GM23338 (cell line): ENCODE data around the gene RCSD1. TPM values are rescaled to one million over a fixed set of nuclear protein-coding genes. Genes with fewer than 3 reads are reported as not detected.

ENCODE experiments used
- ATAC-seq: fragments of 200-7000 bp; cut with Tn5 transposase; 3 replicates; pipeline ENCODE4 v1.9.1; 2020
- DNase-seq: peaks from one replicate; pipeline ENCODE4 v3.0.0-alpha.2; 2015; ENCODE audit warnings: low spot score
- H2AFZ ChIP-seq: fragments of 200-600 bp; sonication (generic); 2 replicates; pipeline ENCODE4 v1.8.0; 2016; ENCODE audit warnings: antibody characterized with exemption, mild to moderate bottlenecking, moderate library complexity
- H3F3A ChIP-seq: fragments of 200-600 bp; sonication (generic); replicated peaks from 2 replicates; pipeline ENCODE4 v1.8.0; 2017; ENCODE audit warnings: antibody characterized with exemption, mixed run types, low read depth
- H3K27ac ChIP-seq: fragments of 200-600 bp; sonication (generic); 2 replicates; pipeline ENCODE4 v1.6.1; 2016; ENCODE audit warnings: low read depth
- H3K27me3 ChIP-seq: fragments of 200-600 bp; sonication (generic); 2 replicates; pipeline ENCODE4 v1.8.0; 2016; ENCODE audit warnings: mild to moderate bottlenecking, mixed run types, moderate library complexity; ENCODE audit not compliant: insufficient read depth
- H3K36me3 ChIP-seq: fragments of 200-600 bp; sonication (generic); 2 replicates; pipeline ENCODE4 v1.8.0; 2016; ENCODE audit warnings: mild to moderate bottlenecking; ENCODE audit not compliant: insufficient read depth
- H3K4me1 ChIP-seq: fragments of 200-600 bp; sonication (generic); 2 replicates; pipeline ENCODE4 v1.8.0; 2016; ENCODE audit warnings: mild to moderate bottlenecking, moderate library complexity; ENCODE audit not compliant: insufficient read depth
- H3K4me2 ChIP-seq: fragments of 200-600 bp; sonication (generic); 2 replicates; pipeline ENCODE4 v1.7.1; 2017; ENCODE audit warnings: mixed run types
- H3K4me3 ChIP-seq: fragments of 200-600 bp; sonication (generic); 2 replicates; pipeline ENCODE4 v1.6.1; 2016; ENCODE audit warnings: mixed run types
- H3K79me2 ChIP-seq: fragments of 200-600 bp; sonication (generic); replicated peaks from 2 replicates; pipeline ENCODE4 v1.8.0; 2017; ENCODE audit warnings: mild to moderate bottlenecking; ENCODE audit not compliant: insufficient read depth
- H3K9me2 ChIP-seq: fragments of 200-600 bp; sonication (generic); 2 replicates; pipeline ENCODE4 v1.8.0; 2017; ENCODE audit not compliant: insufficient read depth
- H4K20me1 ChIP-seq: fragments of 200-600 bp; sonication (generic); replicated peaks from 2 replicates; pipeline ENCODE4 v1.8.0; 2017; ENCODE audit warnings: mild to moderate bottlenecking; ENCODE audit not compliant: insufficient read depth
- H3K27ac Mint-ChIP-seq: 2 replicates; pipeline ENCODE4 v1.8.0; 2020; ENCODE audit warnings: inconsistent platforms, mild to moderate bottlenecking, moderate library complexity, mixed read lengths
- H3K27me3 Mint-ChIP-seq: 3 replicates; pipeline ENCODE4 v1.8.0; 2022; ENCODE audit warnings: low read depth, mild to moderate bottlenecking, moderate library complexity, mixed read lengths, inconsistent platforms; ENCODE audit not compliant: insufficient read depth, poor library complexity
- H3K36me3 Mint-ChIP-seq: 3 replicates; pipeline ENCODE4 v1.8.0; 2021; ENCODE audit warnings: low read depth, mild to moderate bottlenecking, inconsistent platforms, moderate library complexity, mixed read lengths
- H3K4me1 Mint-ChIP-seq: 3 replicates; pipeline ENCODE4 v1.8.0; 2020; ENCODE audit warnings: mild to moderate bottlenecking, inconsistent platforms, mixed read lengths
- H3K4me3 Mint-ChIP-seq: 3 replicates; pipeline ENCODE4 v1.8.0; 2021; ENCODE audit warnings: moderate library complexity, mild to moderate bottlenecking, inconsistent platforms, mixed read lengths
- H3K9me3 Mint-ChIP-seq: 3 replicates; pipeline ENCODE4 v1.8.0; 2020; ENCODE audit warnings: moderate library complexity, mild to moderate bottlenecking, inconsistent platforms, mixed read lengths
- CREB1 ChIP-seq: fragments of 250-450 bp; sonication (Bioruptor Pico); IDR thresholded peaks from 2 replicates; pipeline ENCODE4 v1.5.0; 2020; ENCODE audit warnings: low read depth, mild to moderate bottlenecking, moderate library complexity
- EZH2 ChIP-seq: fragments of 200-600 bp; sonication (generic); IDR thresholded peaks from one replicate; pipeline ENCODE4 v1.8.0; 2017; ENCODE audit warnings: antibody characterized with exemption, mild to moderate bottlenecking, low read depth; ENCODE audit not compliant: unreplicated experiment
- JUNB ChIP-seq: IDR thresholded peaks from one replicate; pipeline ENCODE4 v1.6.1; 2016; ENCODE audit warnings: antibody characterized with exemption; ENCODE audit not compliant: unreplicated experiment
- POLR2AphosphoS5 ChIP-seq: IDR thresholded peaks from 2 replicates; pipeline ENCODE4 v1.6.1; 2016; ENCODE audit warnings: antibody characterized with exemption, low read depth
- ZNF331 ChIP-seq: fragments of 250-450 bp; sonication (Bioruptor Pico); IDR thresholded peaks from 2 replicates; pipeline ENCODE4 v1.5.0; 2020; ENCODE audit warnings: low read depth, mild to moderate bottlenecking, moderate library complexity
- polyA plus RNA-seq: library from polyadenylated mRNA; unstranded; fragments of >200 nt; fragmentation: Nextera tagmentation; extraction: Ambion mirVana; gene quantifications from 2 replicates; pipeline ENCODE4 v1.2.1, GENCODE V29; 2016
- total RNA-seq: library from RNA; depleted of rRNA; stranded (reverse); fragments of >200 nt; shearing (Covaris generic); gene quantifications from 2 replicates; pipeline ENCODE4 v1.2.3, GENCODE V29; 2014
- TF ChIP-seq, protein P1 (sequence below), 2 experiments: fragments of 200-600 bp in 1 of 2; sonication (generic) in 1 of 2; conservative IDR thresholded peaks; 2 replicates each; pipeline versions ENCODE4 v1.5.1 to v1.6.1; 2016 to 2017; ENCODE audit warnings: antibody characterized with exemption in 2 of 2, low read depth in 2 of 2, mild to moderate bottlenecking in 2 of 2, moderate library complexity in 1 of 2
- TF ChIP-seq, protein P2 (sequence below): IDR thresholded peaks from one replicate; pipeline ENCODE4 v1.6.1; 2018; ENCODE audit warnings: antibody characterized with exemption; ENCODE audit not compliant: unreplicated experiment
- TF ChIP-seq, protein P3 (sequence below): IDR thresholded peaks from 2 replicates; pipeline ENCODE4 v1.6.1; 2016; ENCODE audit warnings: antibody characterized with exemption
- TF ChIP-seq, protein P4 (sequence below): fragments of 250-450 bp; sonication (Bioruptor Pico); IDR thresholded peaks from 2 replicates; pipeline ENCODE4 v1.5.0; 2020; ENCODE audit warnings: mild to moderate bottlenecking, moderate library complexity

RCSD1 gene
- total and polyA plus RNA-seq, 2 experiments from 2014 or later = 0.18 to 0.73 TPM

DNA sequence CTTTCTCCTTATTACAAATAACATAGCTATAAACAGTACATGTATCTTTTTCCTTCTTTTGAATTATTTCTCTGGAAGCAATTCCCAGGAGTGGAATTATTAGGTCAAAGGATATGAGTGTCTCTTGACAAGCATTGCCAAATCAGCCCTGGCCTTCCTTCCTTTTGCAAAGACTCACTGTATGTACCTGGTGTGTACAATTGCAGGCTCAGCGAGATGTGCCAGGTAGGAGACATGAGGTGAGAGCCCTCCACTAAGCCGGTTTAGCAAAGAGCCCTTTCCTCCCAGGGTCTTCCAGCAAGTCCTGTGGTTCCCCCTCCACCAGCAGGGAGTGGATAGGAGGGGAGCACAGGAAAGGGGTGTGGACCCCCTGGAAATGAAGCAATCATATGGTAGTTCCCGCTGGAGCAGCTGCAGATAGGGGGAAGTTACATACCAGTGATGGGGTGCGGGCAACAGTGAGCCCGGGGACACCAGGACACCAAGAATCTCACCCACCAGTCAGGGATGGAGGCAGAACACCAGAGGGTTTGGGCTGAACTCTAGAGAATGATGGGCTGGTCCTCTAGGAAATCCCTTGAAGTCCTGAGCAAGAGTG, 18.3 kb downstream of the RCSD1 start:
- Mint-ChIP-seq H3K27ac (no peak overlapping the region), H3K4me1 (peaks cover 15% of the 10 kb centered on the region)
- no peak for ATAC-seq

More for the DNA sequence above, 18.3 kb downstream of the RCSD1 start:
- H2AFZ ChIP-seq = no peak overlapping the region
- H4K20me1 ChIP-seq = no peaks in the 10 kb centered on the region
- H3K36me3 ChIP-seq = no peaks in the 10 kb centered on the region
- no peaks in the 10 kb centered on the region for H3K27me3 ChIP-seq
- no peaks in the 10 kb centered on the region for H3K4me1 ChIP-seq
- H3K79me2 ChIP-seq = no peaks in the 10 kb centered on the region
- TF ChIP-seq, protein P1, sequence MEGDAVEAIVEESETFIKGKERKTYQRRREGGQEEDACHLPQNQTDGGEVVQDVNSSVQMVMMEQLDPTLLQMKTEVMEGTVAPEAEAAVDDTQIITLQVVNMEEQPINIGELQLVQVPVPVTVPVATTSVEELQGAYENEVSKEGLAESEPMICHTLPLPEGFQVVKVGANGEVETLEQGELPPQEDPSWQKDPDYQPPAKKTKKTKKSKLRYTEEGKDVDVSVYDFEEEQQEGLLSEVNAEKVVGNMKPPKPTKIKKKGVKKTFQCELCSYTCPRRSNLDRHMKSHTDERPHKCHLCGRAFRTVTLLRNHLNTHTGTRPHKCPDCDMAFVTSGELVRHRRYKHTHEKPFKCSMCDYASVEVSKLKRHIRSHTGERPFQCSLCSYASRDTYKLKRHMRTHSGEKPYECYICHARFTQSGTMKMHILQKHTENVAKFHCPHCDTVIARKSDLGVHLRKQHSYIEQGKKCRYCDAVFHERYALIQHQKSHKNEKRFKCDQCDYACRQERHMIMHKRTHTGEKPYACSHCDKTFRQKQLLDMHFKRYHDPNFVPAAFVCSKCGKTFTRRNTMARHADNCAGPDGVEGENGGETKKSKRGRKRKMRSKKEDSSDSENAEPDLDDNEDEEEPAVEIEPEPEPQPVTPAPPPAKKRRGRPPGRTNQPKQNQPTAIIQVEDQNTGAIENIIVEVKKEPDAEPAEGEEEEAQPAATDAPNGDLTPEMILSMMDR (conservative IDR thresholded peaks at IDR 0.05; ENCODE audit: low read depth in 2 of 2) = no peak
- TF ChIP-seq EZH2 (no peak), POLR2AphosphoS5 (no peak), ZNF331 (CRISPR knock-in tag) (no peak), JUNB (no peak), CREB1 (no peak)
- TF ChIP-seq, protein P2, sequence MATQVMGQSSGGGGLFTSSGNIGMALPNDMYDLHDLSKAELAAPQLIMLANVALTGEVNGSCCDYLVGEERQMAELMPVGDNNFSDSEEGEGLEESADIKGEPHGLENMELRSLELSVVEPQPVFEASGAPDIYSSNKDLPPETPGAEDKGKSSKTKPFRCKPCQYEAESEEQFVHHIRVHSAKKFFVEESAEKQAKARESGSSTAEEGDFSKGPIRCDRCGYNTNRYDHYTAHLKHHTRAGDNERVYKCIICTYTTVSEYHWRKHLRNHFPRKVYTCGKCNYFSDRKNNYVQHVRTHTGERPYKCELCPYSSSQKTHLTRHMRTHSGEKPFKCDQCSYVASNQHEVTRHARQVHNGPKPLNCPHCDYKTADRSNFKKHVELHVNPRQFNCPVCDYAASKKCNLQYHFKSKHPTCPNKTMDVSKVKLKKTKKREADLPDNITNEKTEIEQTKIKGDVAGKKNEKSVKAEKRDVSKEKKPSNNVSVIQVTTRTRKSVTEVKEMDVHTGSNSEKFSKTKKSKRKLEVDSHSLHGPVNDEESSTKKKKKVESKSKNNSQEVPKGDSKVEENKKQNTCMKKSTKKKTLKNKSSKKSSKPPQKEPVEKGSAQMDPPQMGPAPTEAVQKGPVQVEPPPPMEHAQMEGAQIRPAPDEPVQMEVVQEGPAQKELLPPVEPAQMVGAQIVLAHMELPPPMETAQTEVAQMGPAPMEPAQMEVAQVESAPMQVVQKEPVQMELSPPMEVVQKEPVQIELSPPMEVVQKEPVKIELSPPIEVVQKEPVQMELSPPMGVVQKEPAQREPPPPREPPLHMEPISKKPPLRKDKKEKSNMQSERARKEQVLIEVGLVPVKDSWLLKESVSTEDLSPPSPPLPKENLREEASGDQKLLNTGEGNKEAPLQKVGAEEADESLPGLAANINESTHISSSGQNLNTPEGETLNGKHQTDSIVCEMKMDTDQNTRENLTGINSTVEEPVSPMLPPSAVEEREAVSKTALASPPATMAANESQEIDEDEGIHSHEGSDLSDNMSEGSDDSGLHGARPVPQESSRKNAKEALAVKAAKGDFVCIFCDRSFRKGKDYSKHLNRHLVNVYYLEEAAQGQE = no peak
- TF ChIP-seq, protein P3, sequence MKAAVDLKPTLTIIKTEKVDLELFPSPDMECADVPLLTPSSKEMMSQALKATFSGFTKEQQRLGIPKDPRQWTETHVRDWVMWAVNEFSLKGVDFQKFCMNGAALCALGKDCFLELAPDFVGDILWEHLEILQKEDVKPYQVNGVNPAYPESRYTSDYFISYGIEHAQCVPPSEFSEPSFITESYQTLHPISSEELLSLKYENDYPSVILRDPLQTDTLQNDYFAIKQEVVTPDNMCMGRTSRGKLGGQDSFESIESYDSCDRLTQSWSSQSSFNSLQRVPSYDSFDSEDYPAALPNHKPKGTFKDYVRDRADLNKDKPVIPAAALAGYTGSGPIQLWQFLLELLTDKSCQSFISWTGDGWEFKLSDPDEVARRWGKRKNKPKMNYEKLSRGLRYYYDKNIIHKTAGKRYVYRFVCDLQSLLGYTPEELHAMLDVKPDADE = no peak
- TF ChIP-seq, protein P4, sequence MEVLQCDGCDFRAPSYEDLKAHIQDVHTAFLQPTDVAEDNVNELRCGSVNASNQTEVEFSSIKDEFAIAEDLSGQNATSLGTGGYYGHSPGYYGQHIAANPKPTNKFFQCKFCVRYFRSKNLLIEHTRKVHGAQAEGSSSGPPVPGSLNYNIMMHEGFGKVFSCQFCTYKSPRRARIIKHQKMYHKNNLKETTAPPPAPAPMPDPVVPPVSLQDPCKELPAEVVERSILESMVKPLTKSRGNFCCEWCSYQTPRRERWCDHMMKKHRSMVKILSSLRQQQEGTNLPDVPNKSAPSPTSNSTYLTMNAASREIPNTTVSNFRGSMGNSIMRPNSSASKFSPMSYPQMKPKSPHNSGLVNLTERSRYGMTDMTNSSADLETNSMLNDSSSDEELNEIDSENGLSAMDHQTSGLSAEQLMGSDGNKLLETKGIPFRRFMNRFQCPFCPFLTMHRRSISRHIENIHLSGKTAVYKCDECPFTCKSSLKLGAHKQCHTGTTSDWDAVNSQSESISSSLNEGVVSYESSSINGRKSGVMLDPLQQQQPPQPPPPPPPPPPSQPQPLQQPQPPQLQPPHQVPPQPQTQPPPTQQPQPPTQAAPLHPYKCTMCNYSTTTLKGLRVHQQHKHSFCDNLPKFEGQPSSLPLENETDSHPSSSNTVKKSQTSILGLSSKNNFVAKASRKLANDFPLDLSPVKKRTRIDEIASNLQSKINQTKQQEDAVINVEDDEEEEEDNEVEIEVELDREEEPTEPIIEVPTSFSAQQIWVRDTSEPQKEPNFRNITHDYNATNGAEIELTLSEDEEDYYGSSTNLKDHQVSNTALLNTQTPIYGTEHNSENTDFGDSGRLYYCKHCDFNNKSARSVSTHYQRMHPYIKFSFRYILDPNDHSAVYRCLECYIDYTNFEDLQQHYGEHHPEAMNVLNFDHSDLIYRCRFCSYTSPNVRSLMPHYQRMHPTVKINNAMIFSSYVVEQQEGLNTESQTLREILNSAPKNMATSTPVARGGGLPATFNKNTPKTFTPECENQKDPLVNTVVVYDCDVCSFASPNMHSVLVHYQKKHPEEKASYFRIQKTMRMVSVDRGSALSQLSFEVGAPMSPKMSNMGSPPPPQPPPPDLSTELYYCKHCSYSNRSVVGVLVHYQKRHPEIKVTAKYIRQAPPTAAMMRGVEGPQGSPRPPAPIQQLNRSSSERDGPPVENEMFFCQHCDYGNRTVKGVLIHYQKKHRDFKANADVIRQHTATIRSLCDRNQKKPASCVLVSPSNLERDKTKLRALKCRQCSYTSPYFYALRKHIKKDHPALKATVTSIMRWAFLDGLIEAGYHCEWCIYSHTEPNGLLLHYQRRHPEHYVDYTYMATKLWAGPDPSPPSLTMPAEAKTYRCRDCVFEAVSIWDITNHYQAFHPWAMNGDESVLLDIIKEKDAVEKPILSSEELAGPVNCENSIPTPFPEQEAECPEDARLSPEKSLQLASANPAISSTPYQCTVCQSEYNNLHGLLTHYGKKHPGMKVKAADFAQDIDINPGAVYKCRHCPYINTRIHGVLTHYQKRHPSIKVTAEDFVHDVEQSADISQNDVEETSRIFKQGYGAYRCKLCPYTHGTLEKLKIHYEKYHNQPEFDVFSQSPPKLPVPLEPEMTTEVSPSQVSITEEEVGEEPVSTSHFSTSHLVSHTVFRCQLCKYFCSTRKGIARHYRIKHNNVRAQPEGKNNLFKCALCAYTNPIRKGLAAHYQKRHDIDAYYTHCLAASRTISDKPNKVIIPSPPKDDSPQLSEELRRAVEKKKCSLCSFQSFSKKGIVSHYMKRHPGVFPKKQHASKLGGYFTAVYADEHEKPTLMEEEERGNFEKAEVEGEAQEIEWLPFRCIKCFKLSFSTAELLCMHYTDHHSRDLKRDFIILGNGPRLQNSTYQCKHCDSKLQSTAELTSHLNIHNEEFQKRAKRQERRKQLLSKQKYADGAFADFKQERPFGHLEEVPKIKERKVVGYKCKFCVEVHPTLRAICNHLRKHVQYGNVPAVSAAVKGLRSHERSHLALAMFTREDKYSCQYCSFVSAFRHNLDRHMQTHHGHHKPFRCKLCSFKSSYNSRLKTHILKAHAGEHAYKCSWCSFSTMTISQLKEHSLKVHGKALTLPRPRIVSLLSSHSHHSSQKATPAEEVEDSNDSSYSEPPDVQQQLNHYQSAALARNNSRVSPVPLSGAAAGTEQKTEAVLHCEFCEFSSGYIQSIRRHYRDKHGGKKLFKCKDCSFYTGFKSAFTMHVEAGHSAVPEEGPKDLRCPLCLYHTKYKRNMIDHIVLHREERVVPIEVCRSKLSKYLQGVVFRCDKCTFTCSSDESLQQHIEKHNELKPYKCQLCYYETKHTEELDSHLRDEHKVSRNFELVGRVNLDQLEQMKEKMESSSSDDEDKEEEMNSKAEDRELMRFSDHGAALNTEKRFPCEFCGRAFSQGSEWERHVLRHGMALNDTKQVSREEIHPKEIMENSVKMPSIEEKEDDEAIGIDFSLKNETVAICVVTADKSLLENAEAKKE (CRISPR knock-in tag) = no peak
- peaks cover 3% of the 10 kb centered on the region; the same call in 1 of the 2 replicates for H3K9me2 ChIP-seq
- no peaks in the 10 kb centered on the region for H3F3A ChIP-seq
- DNase-seq = no peak
- no peak overlapping the region for H3K4me3 Mint-ChIP-seq
- no peaks in the 10 kb centered on the region for H3K9me3 Mint-ChIP-seq
- H3K4me2 ChIP-seq = no peak overlapping the region
- H3K4me3 ChIP-seq = no peak overlapping the region
- H3K36me3 Mint-ChIP-seq = no peaks in the 10 kb centered on the region
- no peak overlapping the region for H3K27ac ChIP-seq
- H3K27me3 Mint-ChIP-seq = peaks cover 3% of the 10 kb centered on the region
